Measurements from ENCODE around the gene UPF1. TPM values are rescaled to one million over a fixed set of nuclear protein-coding genes. Genes with fewer than 3 reads are reported as not detected.

Gene UPF1
- total and polyA plus RNA-seq, 2 of the 13 experiments (the other 11 are each of a cell fraction or from before 2014, with no cell fraction given), result 16.9 to 41.8 TPM

DNA sequence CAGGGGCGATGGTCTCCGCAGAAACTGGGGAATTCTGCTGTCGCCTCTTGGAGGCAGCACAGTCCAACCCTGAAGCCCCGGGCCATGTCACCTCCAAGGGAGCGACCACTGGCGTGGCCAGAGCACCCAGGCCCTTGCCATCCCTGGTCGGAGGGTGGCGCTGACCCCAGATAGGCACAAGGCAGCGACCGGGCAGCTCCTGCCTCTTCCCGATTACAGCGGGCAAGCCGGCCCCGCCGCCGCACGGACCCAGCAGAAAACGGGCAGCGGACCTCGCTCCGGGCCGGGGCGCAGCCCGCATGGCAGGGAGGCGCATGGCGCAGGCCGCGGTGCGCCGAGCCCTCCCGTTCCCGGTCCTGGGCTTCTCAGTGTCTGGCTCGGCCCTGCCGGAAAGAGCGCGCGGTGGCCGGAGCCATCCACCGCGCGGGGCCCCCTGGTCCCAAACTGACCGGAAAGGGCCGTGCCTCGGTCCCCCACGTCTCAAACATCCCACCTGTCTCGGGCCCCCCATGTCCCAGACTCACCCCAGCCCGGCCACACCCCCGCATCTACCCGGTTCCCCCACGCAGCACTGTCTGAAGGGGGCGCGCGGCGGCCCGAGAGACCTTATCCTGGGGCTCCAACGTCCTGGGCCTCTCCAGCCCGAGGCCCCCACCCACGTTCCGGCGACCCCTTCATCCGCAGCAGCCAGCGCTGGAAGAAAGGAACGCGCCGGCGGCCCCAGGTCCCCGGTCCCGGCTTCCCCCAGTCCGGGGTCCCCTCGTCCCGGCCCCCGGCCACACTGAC, 63.5 kb downstream of the UPF1 start (continued):
- TF ChIP-seq, protein P1, sequence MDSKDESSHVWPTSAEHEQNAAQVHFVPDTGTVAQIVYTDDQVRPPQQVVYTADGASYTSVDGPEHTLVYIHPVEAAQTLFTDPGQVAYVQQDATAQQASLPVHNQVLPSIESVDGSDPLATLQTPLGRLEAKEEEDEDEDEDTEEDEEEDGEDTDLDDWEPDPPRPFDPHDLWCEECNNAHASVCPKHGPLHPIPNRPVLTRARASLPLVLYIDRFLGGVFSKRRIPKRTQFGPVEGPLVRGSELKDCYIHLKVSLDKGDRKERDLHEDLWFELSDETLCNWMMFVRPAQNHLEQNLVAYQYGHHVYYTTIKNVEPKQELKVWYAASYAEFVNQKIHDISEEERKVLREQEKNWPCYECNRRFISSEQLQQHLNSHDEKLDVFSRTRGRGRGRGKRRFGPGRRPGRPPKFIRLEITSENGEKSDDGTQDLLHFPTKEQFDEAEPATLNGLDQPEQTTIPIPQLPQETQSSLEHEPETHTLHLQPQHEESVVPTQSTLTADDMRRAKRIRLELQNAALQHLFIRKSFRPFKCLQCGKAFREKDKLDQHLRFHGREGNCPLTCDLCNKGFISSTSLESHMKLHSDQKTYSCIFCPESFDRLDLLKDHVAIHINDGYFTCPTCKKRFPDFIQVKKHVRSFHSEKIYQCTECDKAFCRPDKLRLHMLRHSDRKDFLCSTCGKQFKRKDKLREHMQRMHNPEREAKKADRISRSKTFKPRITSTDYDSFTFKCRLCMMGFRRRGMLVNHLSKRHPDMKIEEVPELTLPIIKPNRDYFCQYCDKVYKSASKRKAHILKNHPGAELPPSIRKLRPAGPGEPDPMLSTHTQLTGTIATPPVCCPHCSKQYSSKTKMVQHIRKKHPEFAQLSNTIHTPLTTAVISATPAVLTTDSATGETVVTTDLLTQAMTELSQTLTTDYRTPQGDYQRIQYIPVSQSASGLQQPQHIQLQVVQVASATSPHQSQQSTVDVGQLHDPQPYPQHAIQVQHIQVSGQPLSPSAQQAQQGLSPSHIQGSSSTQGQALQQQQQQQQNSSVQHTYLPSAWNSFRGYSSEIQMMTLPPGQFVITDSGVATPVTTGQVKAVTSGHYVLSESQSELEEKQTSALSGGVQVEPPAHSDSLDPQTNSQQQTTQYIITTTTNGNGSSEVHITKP (CRISPR knock-in tag; IDR thresholded peaks at IDR 0.05; ENCODE audit: low read depth), result 0 out of 2 replicates have a peak, but pooled peaks have one; percentile 19
- TF ChIP-seq ZNF563 (CRISPR knock-in tag; IDR thresholded peaks at IDR 0.05) (peak; percentile 44; the same call in 1 of the 2 replicates), KAT7 (CRISPR knock-in tag; IDR thresholded peaks at IDR 0.05; ENCODE audit: borderline replicate concordance) (peak; percentile 81; the same call in 1 of the 2 replicates), E2F5 (CRISPR knock-in tag; conservative IDR thresholded peaks at IDR 0.05) (no peak), TEF (CRISPR knock-in tag; IDR thresholded peaks at IDR 0.05) (no peak), BATF2 (CRISPR knock-in tag; IDR thresholded peaks at IDR 0.05) (no peak), ZNF337 (CRISPR knock-in tag; IDR thresholded peaks at IDR 0.05; ENCODE audit: borderline replicate concordance, low read depth) (no peak), SP2 (CRISPR knock-in tag; IDR thresholded peaks at IDR 0.05) (no peak), RFXANK (CRISPR knock-in tag; IDR thresholded peaks at IDR 0.05) (no peak), TRIM24 (CRISPR knock-in tag; IDR thresholded peaks at IDR 0.05) (peak; percentile 46; the same call in 1 of the 2 replicates), ZFP41 (CRISPR knock-in tag; IDR thresholded peaks at IDR 0.05; ENCODE audit: borderline replicate concordance) (no peak), ATAD3A (CRISPR knock-in tag; IDR thresholded peaks at IDR 0.05) (no peak), ZNF841 (CRISPR knock-in tag; IDR thresholded peaks at IDR 0.05; ENCODE audit: borderline replicate concordance) (no peak), NFIB (CRISPR knock-in tag; IDR thresholded peaks at IDR 0.05; ENCODE audit: borderline replicate concordance) (no peak), ZNF614 (CRISPR knock-in tag; IDR thresholded peaks at IDR 0.05; ENCODE audit: borderline replicate concordance) (peak; percentile 65; the same call in 1 of the 2 replicates), ZSCAN29 (CRISPR knock-in tag; conservative IDR thresholded peaks at IDR 0.05) (no peak), MED1 (CRISPR knock-in tag; IDR thresholded peaks at IDR 0.05) (peak; percentile 31; the same call in 1 of the 2 replicates), ZNF850 (CRISPR knock-in tag; conservative IDR thresholded peaks at IDR 0.05) (no peak), MIER3 (CRISPR knock-in tag; IDR thresholded peaks at IDR 0.05; ENCODE audit: borderline replicate concordance) (peak; percentile 21; the same call in 1 of the 2 replicates), CEBPB (IDR thresholded peaks at IDR 0.05; ENCODE audit: borderline replicate concordance, low read depth, low read length) (no peak), HOXA3 (CRISPR knock-in tag; IDR thresholded peaks at IDR 0.05) (peak; percentile 53; the same call in 1 of the 2 replicates), KMT2A (CRISPR knock-in tag; IDR thresholded peaks at IDR 0.05) (0 out of 2 replicates have a peak, but pooled peaks have one; percentile 50)
- TF ChIP-seq, protein P2, sequence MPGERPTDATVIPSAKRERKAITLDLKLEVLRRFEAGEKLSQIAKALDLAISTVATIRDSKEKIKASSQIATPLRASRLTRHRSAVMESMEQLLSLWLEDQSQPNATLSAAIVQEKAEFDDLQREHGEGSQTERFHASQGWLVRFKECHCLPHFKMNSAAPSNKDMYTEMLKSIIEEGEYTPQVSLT (CRISPR knock-in tag; IDR thresholded peaks at IDR 0.05; ENCODE audit: borderline replicate concordance, low read depth), result no peak; the same call in 1 of the 2 replicates

All from HepG2 (cell line).